GM23248 (cell line): ENCODE results near the gene KAT14. TPM values are rescaled to one million over a fixed set of nuclear protein-coding genes. Genes with fewer than 3 reads are reported as not detected.

ENCODE experiments used
- DNase-seq: peaks from one replicate; pipeline ENCODE4 v3.0.0-alpha.2; 2015
- H2AFZ ChIP-seq: fragments of 200-600 bp; sonication (generic); 2 replicates; pipeline ENCODE4 v1.6.1; 2016; ENCODE audit warnings: antibody characterized with exemption
- H3F3A ChIP-seq: fragments of 200-600 bp; sonication (generic); 2 replicates; pipeline ENCODE4 v1.6.1; 2016; ENCODE audit warnings: mild to moderate bottlenecking, antibody characterized with exemption, mixed run types; ENCODE audit not compliant: insufficient read depth
- H3K27ac ChIP-seq: fragments of 200-600 bp; sonication (generic); 2 replicates; pipeline ENCODE4 v1.5.1; 2016; ENCODE audit warnings: mild to moderate bottlenecking
- H3K27me3 ChIP-seq: fragments of 200-600 bp; sonication (generic); replicated peaks from 2 replicates; pipeline ENCODE4 v1.6.1; 2016; ENCODE audit warnings: mild to moderate bottlenecking; ENCODE audit not compliant: insufficient read depth
- H3K36me3 ChIP-seq: fragments of 200-600 bp; sonication (generic); 2 replicates; pipeline ENCODE4 v1.6.1; 2016; ENCODE audit warnings: low read depth, mild to moderate bottlenecking
- H3K4me1 ChIP-seq: fragments of 200-600 bp; sonication (generic); 2 replicates; pipeline ENCODE4 v1.6.1; 2016; ENCODE audit warnings: mild to moderate bottlenecking; ENCODE audit not compliant: insufficient read depth
- H3K4me2 ChIP-seq: fragments of 200-600 bp; sonication (generic); one replicate; pipeline ENCODE4 v1.6.1; 2016; ENCODE audit warnings: mild to moderate bottlenecking; ENCODE audit not compliant: unreplicated experiment
- H3K4me3 ChIP-seq: fragments of 200-600 bp; sonication (generic); 2 replicates; pipeline ENCODE4 v1.5.1; 2016; ENCODE audit warnings: mild to moderate bottlenecking
- H3K79me2 ChIP-seq: fragments of 200-600 bp; sonication (generic); 2 replicates; pipeline ENCODE4 v1.6.1; 2016; ENCODE audit warnings: mild to moderate bottlenecking; ENCODE audit not compliant: insufficient read depth
- H3K9ac ChIP-seq: fragments of 200-600 bp; sonication (generic); 2 replicates; pipeline ENCODE4 v1.6.1; 2016; ENCODE audit warnings: mild to moderate bottlenecking
- H3K9me2 ChIP-seq: fragments of 200-600 bp; sonication (generic); 2 replicates; pipeline ENCODE4 v1.6.1; 2016; ENCODE audit warnings: mixed run types, mild to moderate bottlenecking, moderate library complexity; ENCODE audit not compliant: insufficient read depth
- H3K9me3 ChIP-seq: fragments of 200-600 bp; sonication (generic); one replicate; pipeline ENCODE4 v1.6.1; 2017; ENCODE audit warnings: low read depth
- H4K20me1 ChIP-seq: fragments of 200-600 bp; sonication (generic); 2 replicates; pipeline ENCODE4 v1.6.0; 2016; ENCODE audit not compliant: insufficient read depth
- EZH2 ChIP-seq: fragments of 200-600 bp; sonication (generic); IDR thresholded peaks from 2 replicates; pipeline ENCODE4 v1.6.1; 2018; ENCODE audit warnings: antibody characterized with exemption, mild to moderate bottlenecking; ENCODE audit not compliant: insufficient read depth, poor library complexity, severe bottlenecking
- EZH2phosphoT487 ChIP-seq: fragments of 200-600 bp; sonication (generic); IDR thresholded peaks from 2 replicates; pipeline ENCODE4 v1.6.1; 2018; ENCODE audit warnings: antibody characterized with exemption, moderate library complexity, mild to moderate bottlenecking, low read depth; ENCODE audit not compliant: insufficient read depth
- WGBS, 2 experiments: methylation state at CpG; one replicate each; pipeline ENCODE4 v1.1.6; 2015 to 2017; ENCODE audit warnings: low lambda C conversion rate in 2 of 2, low coverage in 1 of 2; ENCODE audit errors: missing lambda C conversion rate in 2 of 2; 5-methylcytosine and 5-hydroxymethylcytosine counted together
- in situ Hi-C: fragments of 300-500 bp; cut with MboI; formaldehyde crosslinking; loops from 2 replicates; pipeline ENCODE4 v1.15.0; 2020
- polyA plus RNA-seq: library from polyadenylated mRNA; unstranded; fragments of >200 nt; fragmentation: Nextera tagmentation; extraction: Ambion mirVana; gene quantifications from 2 replicates; pipeline ENCODE4 v1.2.1, GENCODE V29; 2016
- total RNA-seq: library from RNA; depleted of rRNA; stranded (reverse); fragments of >200 nt; shearing (Covaris generic); gene quantifications from 2 replicates; pipeline ENCODE4 v1.2.3, GENCODE V29; 2014

The KAT14 gene
- total and polyA plus RNA-seq, 2 experiments from 2014 or later, result 10.2 to 21.7 TPM

- DNase-seq, result no peak
- Histone ChIP-seq H3K27me3 (no peaks in the 10 kb centered on the region), H3K9me2 (no peaks in the 10 kb centered on the region), H3K9me3 (no peaks in the 10 kb centered on the region), H3K4me1 (0 out of 2 replicates have a peak, but pooled peaks cover 2% of the 10 kb centered on the region), H2AFZ (no peak overlapping the region), H4K20me1 (no peaks in the 10 kb centered on the region), H3K36me3 (0 out of 2 replicates have a peak, but pooled peaks cover 8% of the 10 kb centered on the region), H3K79me2 (peaks cover 30% of the 10 kb centered on the region), H3F3A (no peaks in the 10 kb centered on the region), H3K9ac (no peak overlapping the region), H3K27ac (no peak overlapping the region), H3K4me2 (no peak overlapping the region), H3K4me3 (no peak overlapping the region)
- TF ChIP-seq EZH2phosphoT487 (no peak), EZH2 (no peak)
- 94 to 97% methylated on average over 1 of the region's 1 CpG for WGBS, 2 experiments
- in situ Hi-C loops, result no loop called here
Observed at GRCh38 chr20:18144541-18145099, 7.0 kb downstream of the KAT14 start.

GRCh38 chr20:18154342-18154741 is 16.7 kb downstream of the KAT14 start:
- Histone ChIP-seq H3K9me2 (no peaks in the 10 kb centered on the region), H3K79me2 (no peaks in the 10 kb centered on the region), H2AFZ (no peak overlapping the region), H4K20me1 (no peaks in the 10 kb centered on the region), H3K4me2 (no peak overlapping the region), H3K27me3 (no peaks in the 10 kb centered on the region), H3F3A (no peaks in the 10 kb centered on the region), H3K4me3 (no peak overlapping the region), H3K36me3 (peaks cover 4% of the 10 kb centered on the region; the same call in 1 of the 2 replicates), H3K9ac (no peak overlapping the region), H3K27ac (no peak overlapping the region), H3K9me3 (no peaks in the 10 kb centered on the region), H3K4me1 (no peaks in the 10 kb centered on the region)
- DNase-seq, result no peak
- no peak for TF ChIP-seq EZH2
- TF ChIP-seq EZH2phosphoT487, result no peak
- WGBS, 2 experiments, result 95 to 98% methylated on average over 9 of the region's 9 CpGs
- in situ Hi-C loops, result loop anchor here (25.0 kb wide), 1 partner anchor 492 kb away; no protein-coding TSS in a partner anchor

GRCh38 chr20:18156045-18156444 is 18.4 kb downstream of the KAT14 start:
- no peak overlapping the region for H3K4me3 ChIP-seq
- in situ Hi-C loops, result loop anchor here (25.0 kb wide), 1 partner anchor 494 kb away; no protein-coding TSS in a partner anchor
- no peaks in the 10 kb centered on the region for H4K20me1 ChIP-seq
- H3K79me2 ChIP-seq, result no peaks in the 10 kb centered on the region
- 89 to 97% methylated on average over 4 of the region's 4 CpGs for WGBS, 2 experiments
- no peak overlapping the region for H3K27ac ChIP-seq
- no peaks in the 10 kb centered on the region for H3K4me1 ChIP-seq
- H3K9me2 ChIP-seq, result no peaks in the 10 kb centered on the region
- H3F3A ChIP-seq, result no peaks in the 10 kb centered on the region
- TF ChIP-seq EZH2phosphoT487 (no peak), EZH2 (no peak)
- H3K36me3 ChIP-seq, result peaks cover 10% of the 10 kb centered on the region; the same call in 1 of the 2 replicates
- H3K9me3 ChIP-seq, result no peaks in the 10 kb centered on the region
- no peak for DNase-seq
- H3K4me2 ChIP-seq, result no peak overlapping the region
- no peak overlapping the region for H2AFZ ChIP-seq
- H3K27me3 ChIP-seq, result no peaks in the 10 kb centered on the region
- H3K9ac ChIP-seq, result no peak overlapping the region

GRCh38 chr20:18164356-18164755 is 26.7 kb downstream of the KAT14 start:
- DNase-seq, result peak; percentile 56
- Histone ChIP-seq H3K9ac (no peak overlapping the region), H4K20me1 (no peaks in the 10 kb centered on the region), H2AFZ (no peak overlapping the region), H3K27me3 (no peaks in the 10 kb centered on the region), H3K9me2 (no peaks in the 10 kb centered on the region), H3K27ac (no peak overlapping the region), H3F3A (no peaks in the 10 kb centered on the region), H3K36me3 (peaks cover 15% of the 10 kb centered on the region; the same call in 1 of the 2 replicates), H3K9me3 (no peaks in the 10 kb centered on the region), H3K4me1 (no peaks in the 10 kb centered on the region), H3K79me2 (no peaks in the 10 kb centered on the region; the same call in 1 of the 2 replicates), H3K4me3 (no peak overlapping the region), H3K4me2 (no peak overlapping the region)
- 85 to 88% methylated on average over 2 of the region's 2 CpGs for WGBS, 2 experiments
- TF ChIP-seq EZH2phosphoT487 (no peak), EZH2 (no peak)
- in situ Hi-C loops, result loop anchor here (25.0 kb wide), 1 partner anchor 502 kb away; no protein-coding TSS in a partner anchor
